Osteocyte (in vitro differentiated cells): ENCODE results near the gene BDKRB2. TPM values are rescaled to one million over a fixed set of nuclear protein-coding genes. Genes with fewer than 3 reads are reported as not detected.

Source experiments
- DNase-seq: peaks from one replicate; pipeline ENCODE4 v3.0.0; 2021; ENCODE audit warnings: mixed read lengths; ENCODE audit not compliant: unreplicated experiment; ENCODE audit errors: extremely low spot score
- H3K27ac Mint-ChIP-seq: one replicate; pipeline ENCODE4 v1.8.0; 2021; ENCODE audit warnings: mild to moderate bottlenecking, mixed read lengths; ENCODE audit not compliant: unreplicated experiment
- H3K27me3 Mint-ChIP-seq: one replicate; pipeline ENCODE4 v1.8.0; 2021; ENCODE audit warnings: mixed read lengths; ENCODE audit not compliant: unreplicated experiment
- H3K36me3 Mint-ChIP-seq: one replicate; pipeline ENCODE4 v1.8.0; 2021; ENCODE audit warnings: mixed read lengths; ENCODE audit not compliant: unreplicated experiment
- H3K4me1 Mint-ChIP-seq: one replicate; pipeline ENCODE4 v1.8.0; 2021; ENCODE audit warnings: mixed read lengths; ENCODE audit not compliant: unreplicated experiment
- H3K4me3 Mint-ChIP-seq: one replicate; pipeline ENCODE4 v1.8.0; 2021; ENCODE audit warnings: mild to moderate bottlenecking, moderate library complexity, mixed read lengths; ENCODE audit not compliant: unreplicated experiment
- H3K9me3 Mint-ChIP-seq: one replicate; pipeline ENCODE4 v1.8.0; 2021; ENCODE audit warnings: mixed read lengths; ENCODE audit not compliant: unreplicated experiment
- total RNA-seq: library from RNA; stranded (reverse); gene quantifications from 2 replicates; pipeline ENCODE4 v1.2.1, GENCODE V29; 2021
- TF ChIP-seq, protein P1 (sequence below): fragments of 200-600 bp; sonication (generic); IDR thresholded peaks from 2 replicates; pipeline ENCODE4 v1.5.0; 2021; ENCODE audit warnings: antibody characterized with exemption, mild to moderate bottlenecking, moderate library complexity

Gene BDKRB2
- total RNA-seq, 1 donor from 2014 or later = 0.40 TPM

- DNase-seq = no peak
- H3K9me3 Mint-ChIP-seq = peaks cover 14% of the 10 kb centered on the region
These were observed 8.3 kb downstream of the BDKRB2 start for GRCh38 chr14:96212896-96213295.

GRCh38 chr14:96213871-96214465, 9.3 kb downstream of the BDKRB2 start:
- Mint-ChIP-seq H3K36me3 (no peaks in the 10 kb centered on the region), H3K27ac (no peak overlapping the region), H3K4me1 (no peaks in the 10 kb centered on the region), H3K9me3 (peaks cover 14% of the 10 kb centered on the region), H3K4me3 (no peak overlapping the region), H3K27me3 (peaks cover 8% of the 10 kb centered on the region)
- DNase-seq = no peak
- TF ChIP-seq, protein P1, sequence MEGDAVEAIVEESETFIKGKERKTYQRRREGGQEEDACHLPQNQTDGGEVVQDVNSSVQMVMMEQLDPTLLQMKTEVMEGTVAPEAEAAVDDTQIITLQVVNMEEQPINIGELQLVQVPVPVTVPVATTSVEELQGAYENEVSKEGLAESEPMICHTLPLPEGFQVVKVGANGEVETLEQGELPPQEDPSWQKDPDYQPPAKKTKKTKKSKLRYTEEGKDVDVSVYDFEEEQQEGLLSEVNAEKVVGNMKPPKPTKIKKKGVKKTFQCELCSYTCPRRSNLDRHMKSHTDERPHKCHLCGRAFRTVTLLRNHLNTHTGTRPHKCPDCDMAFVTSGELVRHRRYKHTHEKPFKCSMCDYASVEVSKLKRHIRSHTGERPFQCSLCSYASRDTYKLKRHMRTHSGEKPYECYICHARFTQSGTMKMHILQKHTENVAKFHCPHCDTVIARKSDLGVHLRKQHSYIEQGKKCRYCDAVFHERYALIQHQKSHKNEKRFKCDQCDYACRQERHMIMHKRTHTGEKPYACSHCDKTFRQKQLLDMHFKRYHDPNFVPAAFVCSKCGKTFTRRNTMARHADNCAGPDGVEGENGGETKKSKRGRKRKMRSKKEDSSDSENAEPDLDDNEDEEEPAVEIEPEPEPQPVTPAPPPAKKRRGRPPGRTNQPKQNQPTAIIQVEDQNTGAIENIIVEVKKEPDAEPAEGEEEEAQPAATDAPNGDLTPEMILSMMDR = no peak

More at GRCh38 chr14:96212896-96213295, 8.3 kb downstream of the BDKRB2 start:
- Mint-ChIP-seq H3K27me3 (peaks cover 13% of the 10 kb centered on the region), H3K4me1 (no peaks in the 10 kb centered on the region), H3K4me3 (no peak overlapping the region), H3K27ac (no peak overlapping the region), H3K36me3 (no peaks in the 10 kb centered on the region)
- TF ChIP-seq, protein P1 = no peak

- TF ChIP-seq, protein P1 = no peak
- Mint-ChIP-seq H3K4me3 (no peak overlapping the region), H3K4me1 (no peaks in the 10 kb centered on the region), H3K27ac (no peak overlapping the region), H3K36me3 (no peaks in the 10 kb centered on the region), H3K27me3 (peaks cover 9% of the 10 kb centered on the region), H3K9me3 (peaks cover 14% of the 10 kb centered on the region)
- DNase-seq = no peak
These were observed 10.2 kb downstream of the BDKRB2 start for GRCh38 chr14:96214793-96215192.

DNA sequence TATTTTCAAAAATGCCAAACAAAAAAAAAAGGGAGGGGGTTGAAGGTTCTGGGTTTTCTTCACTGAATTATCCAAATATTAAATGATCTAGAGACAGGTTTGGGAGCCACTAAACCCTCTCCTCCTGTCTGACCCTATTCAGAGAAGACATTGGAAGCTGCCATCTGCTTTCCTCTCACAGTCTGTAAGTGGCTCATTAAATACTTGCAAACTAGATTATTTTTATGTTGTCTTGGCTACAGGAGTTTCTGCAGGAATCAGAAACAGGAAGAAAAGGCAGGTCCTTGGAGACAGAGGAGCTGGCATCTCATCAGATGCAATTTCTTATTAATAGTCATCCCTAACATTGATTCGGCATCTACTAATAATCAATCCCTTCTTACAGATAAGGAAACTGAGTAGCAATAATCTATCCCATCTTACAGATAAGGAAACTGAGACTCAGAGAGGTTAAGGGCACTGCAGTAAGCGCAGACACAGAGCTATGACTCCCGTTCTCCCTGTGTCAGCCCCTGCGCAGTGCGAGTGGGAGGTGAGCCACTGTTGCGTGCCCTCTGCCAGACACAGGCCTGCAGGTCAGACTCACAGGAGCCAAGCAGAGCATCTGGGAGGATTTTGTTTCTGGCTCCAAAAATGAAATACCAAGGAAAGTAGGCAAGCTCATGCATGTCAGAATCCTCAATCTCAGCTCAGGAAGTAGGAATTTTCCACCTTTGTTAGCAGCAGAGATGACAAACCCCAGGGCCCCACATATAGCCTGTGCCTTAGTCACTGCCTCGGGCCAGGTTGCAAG, 11.0 kb downstream of the BDKRB2 start:
- peaks cover 14% of the 10 kb centered on the region for H3K9me3 Mint-ChIP-seq
- DNase-seq = no peak
- no peak overlapping the region for H3K4me3 Mint-ChIP-seq
- H3K4me1 Mint-ChIP-seq = no peaks in the 10 kb centered on the region
- no peaks in the 10 kb centered on the region for H3K36me3 Mint-ChIP-seq
- TF ChIP-seq, protein P1 = no peak
- H3K27me3 Mint-ChIP-seq = peaks cover 9% of the 10 kb centered on the region
- H3K27ac Mint-ChIP-seq = no peak overlapping the region

DNA sequence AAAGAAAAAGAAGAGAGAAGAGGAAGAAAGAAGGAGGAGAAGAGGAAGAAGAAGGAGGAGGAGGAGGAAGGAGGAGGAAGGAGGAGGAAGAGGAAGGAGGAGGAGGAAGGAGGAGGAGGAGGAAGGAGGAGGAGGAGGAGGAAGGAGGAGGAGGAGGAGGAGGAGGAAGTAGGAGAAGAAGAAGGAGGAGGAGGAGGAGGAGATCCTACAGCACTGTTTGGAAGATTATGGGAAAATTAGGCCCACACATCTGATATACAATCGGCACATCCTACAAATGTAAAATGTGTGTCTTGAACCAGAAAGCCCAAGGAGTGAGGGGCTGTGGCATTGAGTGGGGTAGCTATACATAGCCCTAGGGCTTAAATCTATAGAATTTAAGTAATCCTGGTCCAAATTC, 12.0 kb downstream of the BDKRB2 start:
- no peak for DNase-seq
- H3K4me1 Mint-ChIP-seq = no peaks in the 10 kb centered on the region
- no peaks in the 10 kb centered on the region for H3K36me3 Mint-ChIP-seq
- H3K27ac Mint-ChIP-seq = no peak overlapping the region
- H3K4me3 Mint-ChIP-seq = no peak overlapping the region
- peaks cover 8% of the 10 kb centered on the region for H3K9me3 Mint-ChIP-seq
- peaks cover 15% of the 10 kb centered on the region for H3K27me3 Mint-ChIP-seq
- TF ChIP-seq, protein P1 = no peak
